HCT116 (cell line): ENCODE measurements around the gene EDN1.

Source experiments
- CTCF ChIP-seq, 3 experiments: fragments of 200-600 bp in 1 of 3; sonication (generic) in 1 of 3; IDR thresholded peaks in 2 of 3; conservative IDR thresholded peaks in 1 of 3; 2 replicates each; pipeline ENCODE4 v1.5.1; 2012 to 2017; ENCODE audit warnings: low read depth in 2 of 3, low read length in 2 of 3, antibody characterized with exemption in 1 of 3, borderline replicate concordance in 1 of 3, control low read depth in 1 of 3, mild to moderate bottlenecking in 1 of 3, mixed read lengths in 1 of 3, mixed run types in 1 of 3, moderate library complexity in 1 of 3; ENCODE audit not compliant: insufficient read depth in 1 of 3
- JUND ChIP-seq: IDR thresholded peaks from 2 replicates; pipeline ENCODE4 v1.6.1; 2012
- POLR2A ChIP-seq: IDR thresholded peaks from 2 replicates; pipeline ENCODE4 v1.7.0; 2011; ENCODE audit warnings: borderline replicate concordance; ENCODE audit not compliant: insufficient read depth, insufficient read length; ENCODE audit errors: extremely low read depth
- REST ChIP-seq: IDR thresholded peaks from 2 replicates; pipeline ENCODE4 v1.6.1; 2012; ENCODE audit warnings: low read depth
- SIN3A ChIP-seq: IDR thresholded peaks from 2 replicates; pipeline ENCODE4 v1.6.1; 2012; ENCODE audit warnings: low read depth
- ZNF274 ChIP-seq: fragments of 200-500 bp; sonication (Bioruptor generic); IDR thresholded peaks from 2 replicates; pipeline ENCODE4 v1.6.1; 2014; ENCODE audit warnings: mild to moderate bottlenecking, low read depth, low read length, inconsistent platforms
- TF ChIP-seq, protein P1 (sequence below): IDR thresholded peaks from 2 replicates; pipeline ENCODE4 v1.6.1; 2012

DNA sequence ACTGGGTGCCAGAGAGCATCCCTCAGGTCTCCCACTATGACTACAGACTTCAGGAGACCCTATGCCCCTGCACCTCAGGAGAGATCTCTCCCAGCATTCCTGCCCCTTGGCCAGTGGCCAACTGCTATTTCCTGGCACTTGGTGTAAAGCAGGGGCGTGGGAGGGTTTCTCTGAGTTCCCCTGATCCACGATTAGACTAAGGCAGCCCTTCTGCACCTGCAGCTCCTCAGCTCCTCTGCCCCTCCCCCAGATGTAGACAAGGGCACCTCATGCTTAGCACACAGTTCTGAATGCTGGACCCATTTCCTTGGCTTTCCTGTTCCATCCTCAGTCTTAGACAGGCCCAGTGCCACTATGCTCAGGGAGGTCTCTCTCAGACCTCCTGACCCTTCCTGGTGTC is 28.6 kb downstream of the EDN1 start:
- TF ChIP-seq SIN3A = no peak
- TF ChIP-seq CTCF (IDR thresholded peaks at IDR 0.05 in 2 of 3, conservative IDR thresholded peaks at IDR 0.05 in 1 of 3; ENCODE audit: borderline replicate concordance in 1 of 3, insufficient read depth in 1 of 3, low read depth in 2 of 3, low read length in 2 of 3) = no peak
- TF ChIP-seq REST = no peak
- TF ChIP-seq JUND = no peak
- no peak for TF ChIP-seq POLR2A
- TF ChIP-seq, protein P1, sequence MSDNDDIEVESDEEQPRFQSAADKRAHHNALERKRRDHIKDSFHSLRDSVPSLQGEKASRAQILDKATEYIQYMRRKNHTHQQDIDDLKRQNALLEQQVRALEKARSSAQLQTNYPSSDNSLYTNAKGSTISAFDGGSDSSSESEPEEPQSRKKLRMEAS = no peak
- TF ChIP-seq ZNF274 = no peak
